Brain microvascular endothelial cell (primary cell): ENCODE results near the gene NOTO.

Experiments
- DNase-seq: peaks from one replicate; pipeline ENCODE4 v3.0.0-alpha.2; 2020
- H3K27ac ChIP-seq: fragments of 250-450 bp; sonication (Bioruptor Pico); 2 replicates; pipeline ENCODE4 v1.5.1; 2020; ENCODE audit warnings: mild to moderate bottlenecking, moderate library complexity
- H3K27me3 ChIP-seq: fragments of 250-450 bp; sonication (Bioruptor Pico); replicated peaks from 2 replicates; pipeline ENCODE4 v1.5.1; 2020; ENCODE audit warnings: mild to moderate bottlenecking
- H3K36me3 ChIP-seq: fragments of 250-450 bp; sonication (Bioruptor Pico); replicated peaks from 2 replicates; pipeline ENCODE4 v1.5.1; 2020; ENCODE audit warnings: mild to moderate bottlenecking
- H3K4me3 ChIP-seq: 2 replicates; pipeline ENCODE4 v1.5.1; 2011; ENCODE audit warnings: low read depth, mild to moderate bottlenecking, control low read depth, low read length, moderate library complexity
- in situ Hi-C: cut with HindIII; loops from 2 replicates; pipeline ENCODE4 v1.10.0; 2017; ENCODE audit warnings: low sequenced_read_pairs, low pct_ligation_motif_present
- TF ChIP-seq, protein P1 (sequence below): IDR thresholded peaks from 2 replicates; pipeline ENCODE4 v1.5.1; 2011; ENCODE audit warnings: low read depth, mild to moderate bottlenecking, moderate library complexity, low read length, control low read depth, inconsistent platforms; ENCODE audit errors: missing control alignments

NOTO gene

DNA sequence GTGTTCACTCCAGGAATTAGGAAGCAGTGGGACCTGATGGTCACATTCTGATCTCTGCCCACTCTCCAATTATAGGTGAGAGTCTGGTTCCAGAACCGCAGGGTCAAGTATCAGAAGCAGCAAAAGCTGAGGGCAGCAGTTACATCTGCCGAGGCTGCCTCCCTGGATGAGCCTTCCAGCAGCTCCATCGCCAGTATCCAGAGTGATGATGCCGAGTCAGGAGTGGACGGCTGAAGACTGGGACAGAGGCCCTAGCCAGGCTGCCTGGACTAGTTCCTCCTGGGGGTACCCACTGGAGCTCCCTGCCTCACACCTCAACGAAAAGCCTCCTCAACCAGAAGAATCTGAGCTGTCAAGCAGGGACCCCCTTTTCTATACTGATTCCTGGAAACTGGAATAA, 8.3 kb downstream of the NOTO start:
- TF ChIP-seq, protein P1, sequence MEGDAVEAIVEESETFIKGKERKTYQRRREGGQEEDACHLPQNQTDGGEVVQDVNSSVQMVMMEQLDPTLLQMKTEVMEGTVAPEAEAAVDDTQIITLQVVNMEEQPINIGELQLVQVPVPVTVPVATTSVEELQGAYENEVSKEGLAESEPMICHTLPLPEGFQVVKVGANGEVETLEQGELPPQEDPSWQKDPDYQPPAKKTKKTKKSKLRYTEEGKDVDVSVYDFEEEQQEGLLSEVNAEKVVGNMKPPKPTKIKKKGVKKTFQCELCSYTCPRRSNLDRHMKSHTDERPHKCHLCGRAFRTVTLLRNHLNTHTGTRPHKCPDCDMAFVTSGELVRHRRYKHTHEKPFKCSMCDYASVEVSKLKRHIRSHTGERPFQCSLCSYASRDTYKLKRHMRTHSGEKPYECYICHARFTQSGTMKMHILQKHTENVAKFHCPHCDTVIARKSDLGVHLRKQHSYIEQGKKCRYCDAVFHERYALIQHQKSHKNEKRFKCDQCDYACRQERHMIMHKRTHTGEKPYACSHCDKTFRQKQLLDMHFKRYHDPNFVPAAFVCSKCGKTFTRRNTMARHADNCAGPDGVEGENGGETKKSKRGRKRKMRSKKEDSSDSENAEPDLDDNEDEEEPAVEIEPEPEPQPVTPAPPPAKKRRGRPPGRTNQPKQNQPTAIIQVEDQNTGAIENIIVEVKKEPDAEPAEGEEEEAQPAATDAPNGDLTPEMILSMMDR = no peak
- no peak for DNase-seq
- Histone ChIP-seq H3K27me3 (no peaks in the 10 kb centered on the region), H3K36me3 (no peaks in the 10 kb centered on the region), H3K27ac (no peak overlapping the region), H3K4me3 (no peak overlapping the region)
- in situ Hi-C loops = no loop called here

- Histone ChIP-seq H3K27me3 (no peaks in the 10 kb centered on the region), H3K4me3 (no peak overlapping the region), H3K27ac (no peak overlapping the region), H3K36me3 (no peaks in the 10 kb centered on the region)
- in situ Hi-C loops = no loop called here
- TF ChIP-seq, protein P1 = no peak
- DNase-seq = no peak
These were observed 9.7 kb downstream of the NOTO start for GRCh38 chr2:73212098-73212447.

- Histone ChIP-seq H3K27ac (no peak overlapping the region), H3K4me3 (no peak overlapping the region), H3K36me3 (no peaks in the 10 kb centered on the region), H3K27me3 (no peaks in the 10 kb centered on the region)
- TF ChIP-seq, protein P1 = peak; percentile 99
- DNase-seq = peak; percentile 79
- in situ Hi-C loops = no loop called here
These were observed 10.2 kb downstream of the NOTO start for GRCh38 chr2:73212448-73213176.

DNA sequence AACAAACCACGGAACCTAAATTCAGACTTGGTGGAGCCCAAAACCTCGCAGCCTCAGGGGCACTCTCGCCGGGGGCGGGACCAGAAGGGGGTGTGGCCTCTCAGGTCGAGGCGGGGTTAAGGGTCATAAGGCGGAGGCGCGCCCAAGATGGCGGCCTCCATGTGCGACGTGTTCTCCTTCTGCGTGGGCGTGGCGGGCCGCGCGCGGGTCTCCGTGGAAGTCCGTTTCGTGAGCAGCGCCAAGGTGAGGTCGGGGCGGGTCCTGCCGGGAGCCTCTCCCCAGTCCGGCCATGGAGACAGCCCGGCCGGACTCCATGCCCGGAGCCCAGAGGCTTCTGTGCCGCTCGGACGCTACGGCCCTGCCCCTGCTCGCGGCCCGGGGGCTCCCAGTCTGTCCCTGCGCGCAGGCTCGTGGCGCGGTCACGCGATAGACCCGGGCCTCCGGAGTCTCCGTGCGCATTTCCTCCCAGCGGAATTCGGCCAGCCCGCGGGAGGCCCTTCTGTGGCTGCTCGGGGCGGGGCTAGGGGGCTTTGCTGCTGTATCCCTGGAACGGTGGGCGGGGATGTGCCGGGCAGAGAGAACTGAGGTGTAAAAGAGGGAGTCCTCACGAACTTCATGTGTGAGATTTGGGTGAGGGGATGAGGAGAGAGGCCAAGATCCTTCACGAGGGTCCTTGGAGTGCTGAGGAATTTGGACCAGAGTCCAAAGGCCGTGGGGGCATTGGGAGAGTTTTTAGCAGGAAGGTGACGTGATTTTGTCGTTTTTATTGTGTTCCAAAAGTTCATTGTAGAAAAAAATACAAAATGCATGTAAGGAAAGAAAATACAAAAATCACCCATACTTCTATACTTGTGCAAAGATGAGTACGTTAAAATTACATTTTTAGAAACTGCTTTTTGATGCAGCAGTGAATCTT, 12.0 kb downstream of the NOTO start, which contains the start of gene SMYD5:
Gene SMYD5, plus strand, starts transcription at position 126 of the 916 bp plus-strand sequence. Its CDS starts 22 bp downstream, at position 148.
- Histone ChIP-seq H3K36me3 (no peaks in the 10 kb centered on the region), H3K4me3 (peak within 1 kb of the TSS; percentile 86), H3K27me3 (no peaks in the 10 kb centered on the region), H3K27ac (peak within 1 kb of the TSS; percentile 91)
- peak; percentile 74 for DNase-seq
- TF ChIP-seq, protein P1 = peak; percentile 2
- in situ Hi-C loops = no loop called here

DNA sequence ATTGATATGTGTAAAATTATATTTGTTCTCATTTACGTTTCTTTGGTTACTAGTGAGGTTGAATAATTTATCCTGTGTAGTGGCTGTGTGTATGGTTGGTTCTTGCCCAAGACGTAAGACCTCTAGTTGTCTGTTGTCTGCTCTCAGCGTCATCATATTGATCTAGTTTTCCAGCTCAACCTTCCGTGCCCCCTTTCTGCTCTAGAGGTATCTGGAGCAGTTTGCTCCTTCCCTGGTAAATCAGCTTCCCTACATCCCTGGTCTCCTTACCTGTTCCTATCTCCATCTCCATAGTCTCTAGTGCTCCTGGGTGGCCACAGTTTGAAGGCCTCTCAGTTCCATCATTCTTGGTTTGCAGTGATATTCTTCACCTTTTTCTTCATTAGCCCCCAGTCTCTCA, 12.9 kb downstream of the NOTO start:
- Histone ChIP-seq H3K27ac (no peak overlapping the region), H3K4me3 (no peak overlapping the region), H3K36me3 (peaks cover 3% of the 10 kb centered on the region), H3K27me3 (no peaks in the 10 kb centered on the region)
- in situ Hi-C loops = no loop called here
- DNase-seq = no peak
- TF ChIP-seq, protein P1 = no peak
